Left ventricle myocardium inferior (tissue), 1 donor: ENCODE results near the gene ADAMTS15. TPM values are rescaled to one million over a fixed set of nuclear protein-coding genes. Genes with fewer than 3 reads are reported as not detected.

Experiments used
- DNase-seq: peaks from one replicate; pipeline ENCODE4 v3.0.0-alpha.2; 2020
- H3K27ac ChIP-seq: fragments of 200-600 bp; replicated peaks from 2 replicates; pipeline ENCODE4 v1.8.0; 2021
- H3K27me3 ChIP-seq: fragments of 200-600 bp; 2 replicates; pipeline ENCODE4 v1.8.0; 2021; ENCODE audit warnings: low read depth
- H3K36me3 ChIP-seq: fragments of 200-600 bp; 2 replicates; pipeline ENCODE4 v1.8.0; 2021
- H3K4me1 ChIP-seq: fragments of 200-600 bp; 2 replicates; pipeline ENCODE4 v1.8.0; 2021
- H3K4me3 ChIP-seq: fragments of 200-600 bp; 2 replicates; pipeline ENCODE4 v1.8.0; 2021; ENCODE audit warnings: mild to moderate bottlenecking, moderate library complexity
- H3K9me3 ChIP-seq: fragments of 200-600 bp; replicated peaks from 2 replicates; pipeline ENCODE4 v1.8.0; 2021
- intact Hi-C: fragments of 100-400 bp; cut with micrococcal nuclease; formaldehyde crosslinking; loops from one replicate; pipeline ENCODE4 v1.11.0; 2022
- total RNA-seq: library from RNA; stranded (reverse); fragmentation: NEBNext Ultra II Directional; extraction: Animal tissue kit (Norgen Biotek cat#: 25700); gene quantifications from one replicate; pipeline ENCODE4 v1.2.1, GENCODE V29; 2021
- TF ChIP-seq, protein P1 (sequence below): fragments of 200-600 bp; IDR thresholded peaks from 2 replicates; pipeline ENCODE4 v1.8.0; 2021; ENCODE audit warnings: antibody characterized with exemption, mild to moderate bottlenecking, borderline replicate concordance
- donor health status: DM: no; HTN: yes; CAD: no; lungs with severe emphysema.

The ADAMTS15 gene
- total RNA-seq, 1 donor from 2014 or later = 22.9 TPM

DNA sequence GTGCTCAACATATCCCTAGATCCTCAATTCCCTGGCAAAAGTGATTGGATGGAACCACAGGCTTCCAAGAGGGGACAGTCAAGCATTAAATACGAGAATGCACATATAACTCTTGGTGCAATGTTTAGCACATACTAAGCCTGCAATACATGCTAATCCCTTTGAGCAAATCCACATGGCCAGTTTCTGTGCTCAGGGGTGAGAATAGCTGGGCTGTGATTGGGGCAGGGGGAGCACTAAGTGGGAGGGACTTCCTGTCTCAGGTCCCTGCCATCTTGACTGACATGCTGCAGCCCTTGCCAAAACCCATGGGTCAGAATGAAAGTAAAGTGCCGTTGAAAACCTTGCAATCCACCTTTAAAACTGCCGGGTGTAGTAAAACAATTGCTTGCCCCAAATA lies 2.7 kb upstream of the ADAMTS15 start:
- no peaks in the 10 kb centered on the region for H3K36me3 ChIP-seq
- peaks cover 8% of the 10 kb centered on the region for H3K9me3 ChIP-seq
- DNase-seq = no peak
- H3K27me3 ChIP-seq = no peaks in the 10 kb centered on the region
- intact Hi-C loops = loop anchor here (10.0 kb wide), 1 partner anchor 159 kb away; no protein-coding TSS in a partner anchor
- no peak overlapping the region for H3K27ac ChIP-seq
- no peak overlapping the region for H3K4me3 ChIP-seq
- peaks cover 30% of the 10 kb centered on the region for H3K4me1 ChIP-seq
- TF ChIP-seq, protein P1, sequence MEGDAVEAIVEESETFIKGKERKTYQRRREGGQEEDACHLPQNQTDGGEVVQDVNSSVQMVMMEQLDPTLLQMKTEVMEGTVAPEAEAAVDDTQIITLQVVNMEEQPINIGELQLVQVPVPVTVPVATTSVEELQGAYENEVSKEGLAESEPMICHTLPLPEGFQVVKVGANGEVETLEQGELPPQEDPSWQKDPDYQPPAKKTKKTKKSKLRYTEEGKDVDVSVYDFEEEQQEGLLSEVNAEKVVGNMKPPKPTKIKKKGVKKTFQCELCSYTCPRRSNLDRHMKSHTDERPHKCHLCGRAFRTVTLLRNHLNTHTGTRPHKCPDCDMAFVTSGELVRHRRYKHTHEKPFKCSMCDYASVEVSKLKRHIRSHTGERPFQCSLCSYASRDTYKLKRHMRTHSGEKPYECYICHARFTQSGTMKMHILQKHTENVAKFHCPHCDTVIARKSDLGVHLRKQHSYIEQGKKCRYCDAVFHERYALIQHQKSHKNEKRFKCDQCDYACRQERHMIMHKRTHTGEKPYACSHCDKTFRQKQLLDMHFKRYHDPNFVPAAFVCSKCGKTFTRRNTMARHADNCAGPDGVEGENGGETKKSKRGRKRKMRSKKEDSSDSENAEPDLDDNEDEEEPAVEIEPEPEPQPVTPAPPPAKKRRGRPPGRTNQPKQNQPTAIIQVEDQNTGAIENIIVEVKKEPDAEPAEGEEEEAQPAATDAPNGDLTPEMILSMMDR = no peak

DNA sequence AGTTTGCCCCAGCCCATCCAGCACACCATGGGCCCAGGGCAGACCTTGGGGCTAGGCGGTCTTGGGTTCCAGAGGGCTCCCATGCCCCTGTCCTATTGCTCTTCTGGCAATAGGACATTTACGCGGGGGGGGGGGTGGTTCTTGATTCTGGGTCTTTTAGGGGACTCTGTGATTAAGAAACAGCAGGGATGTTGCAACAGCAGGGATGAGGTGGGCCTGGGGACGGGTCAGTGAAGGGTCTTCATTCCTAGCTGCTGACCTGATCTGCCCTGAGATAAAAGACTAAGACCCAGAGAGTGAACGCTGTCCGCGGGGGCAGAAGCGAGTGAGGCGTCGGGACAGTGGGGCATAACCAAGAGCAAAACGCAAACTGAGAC lies 418 bp upstream of the ADAMTS15 start:
- peaks cover 52% of the 10 kb centered on the region for H3K4me1 ChIP-seq
- intact Hi-C loops = loop anchor here (10.0 kb wide), 1 partner anchor 157 kb away; no protein-coding TSS in a partner anchor
- DNase-seq = no peak

GRCh38 chr11:130449310-130449990 lies 1.0 kb downstream of the ADAMTS15 start:
- Histone ChIP-seq H3K4me1 (peaks cover 66% of the 10 kb centered on the region), H3K36me3 (no peaks in the 10 kb centered on the region), H3K27ac (peak overlapping the region; percentile 93), H3K9me3 (no peaks in the 10 kb centered on the region), H3K4me3 (peak overlapping the region; percentile 91), H3K27me3 (no peaks in the 10 kb centered on the region)
- TF ChIP-seq, protein P1 = no peak
- no peak for DNase-seq
- intact Hi-C loops = loop anchor here (10.0 kb wide), 1 partner anchor 155 kb away; no protein-coding TSS in a partner anchor

More for the DNA sequence above, 418 bp upstream of the ADAMTS15 start:
- Histone ChIP-seq H3K27me3 (no peaks in the 10 kb centered on the region), H3K9me3 (no peaks in the 10 kb centered on the region), H3K27ac (peak overlapping the region; percentile 93), H3K36me3 (no peaks in the 10 kb centered on the region), H3K4me3 (peak overlapping the region; percentile 91)
- TF ChIP-seq, protein P1 = no peak

DNA sequence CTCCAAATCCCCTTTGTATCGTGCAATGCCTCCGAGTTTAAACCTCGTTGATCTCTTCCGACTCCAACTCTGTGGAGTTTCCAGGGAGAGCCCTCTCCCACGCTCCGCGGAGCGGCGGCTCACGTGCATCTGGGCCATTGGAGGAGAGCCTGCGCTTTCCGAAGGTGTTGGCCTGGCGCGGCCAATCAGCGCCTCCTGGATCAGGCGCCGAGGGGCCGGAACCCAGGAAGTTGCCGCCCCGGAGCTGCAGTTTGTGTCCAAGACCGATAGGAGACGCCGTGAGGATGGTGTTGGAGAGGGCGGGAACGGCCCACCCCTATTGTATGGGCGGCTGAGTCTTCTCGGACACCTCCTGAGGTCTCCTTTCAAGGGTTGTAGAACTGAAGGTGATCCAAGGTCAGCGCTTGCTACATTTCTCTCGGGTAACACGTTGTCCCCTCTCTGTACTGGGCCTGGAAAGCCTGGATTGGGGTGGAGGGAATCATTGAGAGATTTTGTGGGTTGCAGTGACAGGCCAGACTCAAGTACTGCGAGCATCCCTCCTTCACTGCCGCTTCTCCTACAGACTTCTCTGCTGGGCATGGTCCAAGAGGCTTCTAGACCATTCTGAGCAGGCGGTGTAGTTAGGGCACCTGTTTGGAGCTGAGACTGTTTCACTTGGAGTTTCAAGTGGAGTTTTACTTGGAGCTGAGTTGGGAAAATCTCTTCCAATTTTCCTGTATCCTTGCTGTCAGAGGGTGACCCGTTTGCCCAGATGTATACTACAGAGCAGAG lies 1.7 kb downstream of the ADAMTS15 start:
- Histone ChIP-seq H3K27me3 (no peaks in the 10 kb centered on the region), H3K4me3 (peak overlapping the region; percentile 91), H3K27ac (peak overlapping the region; percentile 93), H3K4me1 (peaks cover 74% of the 10 kb centered on the region), H3K36me3 (no peaks in the 10 kb centered on the region), H3K9me3 (no peaks in the 10 kb centered on the region)
- intact Hi-C loops = loop anchor here (5.0 to 10.0 kb wide), 2 partner anchors 72 to 155 kb away; no protein-coding TSS in a partner anchor
- DNase-seq = peak; percentile 91
- TF ChIP-seq, protein P1 = peak; percentile 83

- Histone ChIP-seq H3K27me3 (no peaks in the 10 kb centered on the region), H3K27ac (peak overlapping the region; percentile 93), H3K36me3 (peaks cover 3% of the 10 kb centered on the region), H3K4me3 (peak overlapping the region; percentile 91), H3K4me1 (peaks cover 86% of the 10 kb centered on the region), H3K9me3 (no peaks in the 10 kb centered on the region)
- TF ChIP-seq, protein P1 = no peak
- DNase-seq = peak; percentile 57
- intact Hi-C loops = loop anchor here (5.0 kb wide), 1 partner anchor 71 kb away; no protein-coding TSS in a partner anchor
Measured at GRCh38 chr11:130451231-130452019, 3.0 kb downstream of the ADAMTS15 start.
